SK-N-SH (cell line): ENCODE data around the gene ARHGAP20.

ENCODE experiments used
- CHD2 ChIP-seq: fragments of 150-350 bp; IDR thresholded peaks from 2 replicates; pipeline ENCODE4 v1.6.1; 2018; ENCODE audit warnings: low read length; ENCODE audit not compliant: partially characterized antibody
- JUND ChIP-seq: IDR thresholded peaks from 2 replicates; pipeline ENCODE4 v1.4.0; 2012
- RAD21 ChIP-seq: IDR thresholded peaks from 2 replicates; pipeline ENCODE4 v1.6.1; 2012; ENCODE audit warnings: mild to moderate bottlenecking, low read length
- SMC3 ChIP-seq: IDR thresholded peaks from 2 replicates; pipeline ENCODE4 v1.6.1; 2012; ENCODE audit warnings: low read depth, low read length, improper control_type of control experiment
- TEAD4 ChIP-seq: IDR thresholded peaks from 2 replicates; pipeline ENCODE4 v1.4.0; 2012; ENCODE audit warnings: mild to moderate bottlenecking, borderline replicate concordance; ENCODE audit not compliant: insufficient read depth
- TF ChIP-seq, protein P1 (sequence below): IDR thresholded peaks from 2 replicates; pipeline ENCODE4 v1.6.1; 2012; ENCODE audit warnings: mild to moderate bottlenecking, low read depth, low read length, moderate library complexity
- TF ChIP-seq, protein P2 (sequence below): fragments of 200-600 bp; sonication (generic); IDR thresholded peaks from 2 replicates; pipeline ENCODE4 v1.6.1; 2017; ENCODE audit warnings: antibody characterized with exemption, mild to moderate bottlenecking, moderate library complexity
- TF ChIP-seq, protein P3 (sequence below): IDR thresholded peaks from 2 replicates; pipeline ENCODE4 v1.4.0; 2012; ENCODE audit warnings: low read depth
- TF ChIP-seq, protein P4 (sequence below): IDR thresholded peaks from 2 replicates; pipeline ENCODE4; 2012

DNA sequence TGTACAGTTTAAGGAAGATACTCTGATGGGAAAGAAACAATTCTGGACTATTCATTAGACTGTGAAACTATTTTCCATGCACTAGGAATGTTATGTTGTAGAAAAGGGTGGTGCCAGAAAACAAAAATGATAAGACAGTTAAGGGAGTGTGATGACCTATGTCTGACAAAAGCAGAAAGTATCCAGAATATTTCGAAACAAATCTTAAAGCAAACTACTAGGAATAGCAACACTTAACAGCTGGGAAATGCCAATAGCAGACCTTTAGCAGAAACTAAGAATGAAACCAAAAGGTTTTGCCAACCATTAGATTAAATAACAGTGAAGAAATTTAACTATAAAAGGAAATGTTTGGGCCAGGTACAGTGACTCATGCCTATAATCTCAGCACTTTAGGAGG, 3.3 kb upstream of the ARHGAP20 start:
- TF ChIP-seq JUND (no peak), SMC3 (no peak), TEAD4 (no peak), RAD21 (no peak), CHD2 (no peak)
- TF ChIP-seq, protein P1, sequence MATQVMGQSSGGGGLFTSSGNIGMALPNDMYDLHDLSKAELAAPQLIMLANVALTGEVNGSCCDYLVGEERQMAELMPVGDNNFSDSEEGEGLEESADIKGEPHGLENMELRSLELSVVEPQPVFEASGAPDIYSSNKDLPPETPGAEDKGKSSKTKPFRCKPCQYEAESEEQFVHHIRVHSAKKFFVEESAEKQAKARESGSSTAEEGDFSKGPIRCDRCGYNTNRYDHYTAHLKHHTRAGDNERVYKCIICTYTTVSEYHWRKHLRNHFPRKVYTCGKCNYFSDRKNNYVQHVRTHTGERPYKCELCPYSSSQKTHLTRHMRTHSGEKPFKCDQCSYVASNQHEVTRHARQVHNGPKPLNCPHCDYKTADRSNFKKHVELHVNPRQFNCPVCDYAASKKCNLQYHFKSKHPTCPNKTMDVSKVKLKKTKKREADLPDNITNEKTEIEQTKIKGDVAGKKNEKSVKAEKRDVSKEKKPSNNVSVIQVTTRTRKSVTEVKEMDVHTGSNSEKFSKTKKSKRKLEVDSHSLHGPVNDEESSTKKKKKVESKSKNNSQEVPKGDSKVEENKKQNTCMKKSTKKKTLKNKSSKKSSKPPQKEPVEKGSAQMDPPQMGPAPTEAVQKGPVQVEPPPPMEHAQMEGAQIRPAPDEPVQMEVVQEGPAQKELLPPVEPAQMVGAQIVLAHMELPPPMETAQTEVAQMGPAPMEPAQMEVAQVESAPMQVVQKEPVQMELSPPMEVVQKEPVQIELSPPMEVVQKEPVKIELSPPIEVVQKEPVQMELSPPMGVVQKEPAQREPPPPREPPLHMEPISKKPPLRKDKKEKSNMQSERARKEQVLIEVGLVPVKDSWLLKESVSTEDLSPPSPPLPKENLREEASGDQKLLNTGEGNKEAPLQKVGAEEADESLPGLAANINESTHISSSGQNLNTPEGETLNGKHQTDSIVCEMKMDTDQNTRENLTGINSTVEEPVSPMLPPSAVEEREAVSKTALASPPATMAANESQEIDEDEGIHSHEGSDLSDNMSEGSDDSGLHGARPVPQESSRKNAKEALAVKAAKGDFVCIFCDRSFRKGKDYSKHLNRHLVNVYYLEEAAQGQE: no peak
- TF ChIP-seq, protein P2, sequence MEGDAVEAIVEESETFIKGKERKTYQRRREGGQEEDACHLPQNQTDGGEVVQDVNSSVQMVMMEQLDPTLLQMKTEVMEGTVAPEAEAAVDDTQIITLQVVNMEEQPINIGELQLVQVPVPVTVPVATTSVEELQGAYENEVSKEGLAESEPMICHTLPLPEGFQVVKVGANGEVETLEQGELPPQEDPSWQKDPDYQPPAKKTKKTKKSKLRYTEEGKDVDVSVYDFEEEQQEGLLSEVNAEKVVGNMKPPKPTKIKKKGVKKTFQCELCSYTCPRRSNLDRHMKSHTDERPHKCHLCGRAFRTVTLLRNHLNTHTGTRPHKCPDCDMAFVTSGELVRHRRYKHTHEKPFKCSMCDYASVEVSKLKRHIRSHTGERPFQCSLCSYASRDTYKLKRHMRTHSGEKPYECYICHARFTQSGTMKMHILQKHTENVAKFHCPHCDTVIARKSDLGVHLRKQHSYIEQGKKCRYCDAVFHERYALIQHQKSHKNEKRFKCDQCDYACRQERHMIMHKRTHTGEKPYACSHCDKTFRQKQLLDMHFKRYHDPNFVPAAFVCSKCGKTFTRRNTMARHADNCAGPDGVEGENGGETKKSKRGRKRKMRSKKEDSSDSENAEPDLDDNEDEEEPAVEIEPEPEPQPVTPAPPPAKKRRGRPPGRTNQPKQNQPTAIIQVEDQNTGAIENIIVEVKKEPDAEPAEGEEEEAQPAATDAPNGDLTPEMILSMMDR: no peak
- TF ChIP-seq, protein P3, sequence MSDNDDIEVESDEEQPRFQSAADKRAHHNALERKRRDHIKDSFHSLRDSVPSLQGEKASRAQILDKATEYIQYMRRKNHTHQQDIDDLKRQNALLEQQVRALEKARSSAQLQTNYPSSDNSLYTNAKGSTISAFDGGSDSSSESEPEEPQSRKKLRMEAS: no peak
- TF ChIP-seq, protein P4, sequence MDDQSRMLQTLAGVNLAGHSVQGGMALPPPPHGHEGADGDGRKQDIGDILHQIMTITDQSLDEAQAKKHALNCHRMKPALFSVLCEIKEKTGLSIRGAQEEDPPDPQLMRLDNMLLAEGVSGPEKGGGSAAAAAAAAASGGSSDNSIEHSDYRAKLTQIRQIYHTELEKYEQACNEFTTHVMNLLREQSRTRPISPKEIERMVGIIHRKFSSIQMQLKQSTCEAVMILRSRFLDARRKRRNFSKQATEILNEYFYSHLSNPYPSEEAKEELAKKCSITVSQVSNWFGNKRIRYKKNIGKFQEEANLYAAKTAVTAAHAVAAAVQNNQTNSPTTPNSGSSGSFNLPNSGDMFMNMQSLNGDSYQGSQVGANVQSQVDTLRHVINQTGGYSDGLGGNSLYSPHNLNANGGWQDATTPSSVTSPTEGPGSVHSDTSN: no peak
